Esophagus muscularis mucosa (tissue), 4 donors: ENCODE results near the gene PTPRT.

ENCODE experiments used
- CTCF ChIP-seq, 3 experiments: fragments of 200-600 bp in 2 of 3; fragments of 450-650 bp in 1 of 3; sonication (generic) in 2 of 3; IDR thresholded peaks; one replicate each; pipeline ENCODE4 v1.5.1; 2017 to 2019; ENCODE audit warnings: antibody characterized with exemption in 3 of 3, mild to moderate bottlenecking in 2 of 3, moderate library complexity in 1 of 3
- EP300 ChIP-seq: sonication (generic); formaldehyde crosslinking; IDR thresholded peaks from one replicate; pipeline ENCODE4 v1.6.1; 2017; ENCODE audit warnings: antibody characterized with exemption
- POLR2A ChIP-seq: fragments of 450-650 bp; IDR thresholded peaks from one replicate; pipeline ENCODE4 v1.6.1; 2017; ENCODE audit warnings: antibody characterized with exemption, moderate library complexity, mild to moderate bottlenecking, low read depth

GRCh38 chr20:43037605-43038309 is 151.9 kb downstream of the PTPRT start:
- TF ChIP-seq CTCF (IDR thresholded peaks at IDR 0.05) (no peak), POLR2A (no peak), EP300 (no peak)
